K562 (cell line): ENCODE results near the gene DVL3. TPM values are rescaled to one million over a fixed set of nuclear protein-coding genes. Genes with fewer than 3 reads are reported as not detected.

Experiments
- DACH1 ChIP-seq: fragments of 450-650 bp; IDR thresholded peaks from 2 replicates; pipeline ENCODE4 v1.6.1; 2018; ENCODE audit not compliant: partially characterized antibody
- NFRKB ChIP-seq: fragments of 450-650 bp; IDR thresholded peaks from 2 replicates; pipeline ENCODE4 v1.6.1; 2016; ENCODE audit warnings: low read depth
- SNIP1 ChIP-seq: fragments of 450-650 bp; IDR thresholded peaks from 2 replicates; pipeline ENCODE4 v1.7.1; 2017; ENCODE audit warnings: low read depth, mild to moderate bottlenecking
- polyA plus RNA-seq, 8 experiments: library from polyadenylated mRNA; depleted of rRNA in 4 of 8; stranded (reverse) in 5 of 8; unstranded in 3 of 8; fragments of >200 nt; fragmentation: Nextera tagmentation in 2 of 8; fragmentation: Illumina TruSeq in 1 of 8; extraction: Ambion mirVana in 2 of 8; extraction: Trizol in 1 of 8; gene quantifications; 2 replicates each; pipeline versions ENCODE4 v1.2.1 to v1.2.3, GENCODE V29; 2011 to 2014; ENCODE audit warnings: inconsistent platforms in 1 of 8, missing spikeins in 1 of 8
- total RNA-seq, 7 experiments: library from RNA; depleted of rRNA in 6 of 7; stranded (reverse); fragments of >200 nt in 6 of 7; fragmentation: Illumina TruSeq in 2 of 7; extraction: Trizol in 2 of 7; gene quantifications; 2 replicates each; pipeline versions ENCODE4 v1.2.1 to v1.2.3, GENCODE V29; 2011 to 2021; ENCODE audit warnings: low replicate concordance in 1 of 7
- TF ChIP-seq, protein P1 (sequence below): fragments of 450-650 bp; IDR thresholded peaks from 2 replicates; pipeline ENCODE4 v1.6.1; 2014; ENCODE audit warnings: low read depth, mild to moderate bottlenecking, moderate library complexity, borderline replicate concordance
- TF ChIP-seq, protein P2 (sequence below): IDR thresholded peaks from 3 replicates; pipeline ENCODE4 v1.6.1; 2011; ENCODE audit warnings: borderline replicate concordance, mild to moderate bottlenecking; ENCODE audit not compliant: insufficient read length, insufficient read depth
- TF ChIP-seq, protein P3 (sequence below): fragments of 450-650 bp; IDR thresholded peaks from 2 replicates; pipeline ENCODE4 v1.6.1; 2016; ENCODE audit warnings: low read depth, mild to moderate bottlenecking, moderate library complexity
- TF ChIP-seq, protein P4 (sequence below): fragments of 450-650 bp; formaldehyde crosslinking; conservative IDR thresholded peaks from 2 replicates; pipeline ENCODE4 v1.4.0; 2022; ENCODE audit warnings: mild to moderate bottlenecking, missing genetic modification characterization

Gene DVL3
- total and polyA plus RNA-seq, 9 of the 15 experiments (the other 6 are each of a cell fraction or from before 2014, with no cell fraction given): 3.1 to 57.9 (median 20.1) TPM

DNA sequence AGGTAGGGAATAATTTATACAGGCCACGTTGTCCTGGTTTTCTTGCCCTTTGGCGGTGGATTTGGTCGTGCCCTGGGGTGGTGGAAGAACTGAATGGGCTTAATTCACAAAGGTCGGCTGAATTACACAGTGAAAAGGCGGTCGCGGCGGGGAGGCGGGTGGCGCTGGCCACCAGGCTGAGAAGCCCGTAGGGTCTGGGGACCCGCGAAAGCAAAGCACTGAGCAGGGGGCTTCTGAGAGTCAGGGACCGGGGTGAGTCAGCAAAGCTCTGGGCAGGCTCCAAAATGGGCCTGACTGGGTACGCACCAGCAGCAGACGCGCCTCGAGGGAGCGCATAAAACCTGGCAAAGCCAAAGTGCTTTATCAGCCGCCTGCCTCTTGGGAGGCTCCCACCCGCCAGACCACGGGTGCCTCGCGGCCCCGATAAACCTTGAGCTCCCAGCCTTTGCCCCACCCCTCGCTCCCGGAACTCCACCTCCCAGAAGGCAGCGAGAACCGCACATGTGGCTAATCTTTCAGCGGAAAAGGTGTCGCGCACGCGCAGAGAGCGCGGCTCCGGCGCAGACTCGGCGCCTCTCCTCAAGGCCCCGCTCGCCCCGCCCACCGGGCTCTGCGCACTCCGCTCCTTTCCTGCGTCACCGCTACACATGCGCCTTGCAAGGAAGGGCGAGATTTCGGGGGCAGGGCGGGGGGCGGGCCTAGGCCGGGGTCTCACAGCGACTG, 30.4 kb downstream of the DVL3 start (continued):
- TF ChIP-seq, protein P1, sequence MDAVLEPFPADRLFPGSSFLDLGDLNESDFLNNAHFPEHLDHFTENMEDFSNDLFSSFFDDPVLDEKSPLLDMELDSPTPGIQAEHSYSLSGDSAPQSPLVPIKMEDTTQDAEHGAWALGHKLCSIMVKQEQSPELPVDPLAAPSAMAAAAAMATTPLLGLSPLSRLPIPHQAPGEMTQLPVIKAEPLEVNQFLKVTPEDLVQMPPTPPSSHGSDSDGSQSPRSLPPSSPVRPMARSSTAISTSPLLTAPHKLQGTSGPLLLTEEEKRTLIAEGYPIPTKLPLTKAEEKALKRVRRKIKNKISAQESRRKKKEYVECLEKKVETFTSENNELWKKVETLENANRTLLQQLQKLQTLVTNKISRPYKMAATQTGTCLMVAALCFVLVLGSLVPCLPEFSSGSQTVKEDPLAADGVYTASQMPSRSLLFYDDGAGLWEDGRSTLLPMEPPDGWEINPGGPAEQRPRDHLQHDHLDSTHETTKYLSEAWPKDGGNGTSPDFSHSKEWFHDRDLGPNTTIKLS: peak; percentile 85
- no peak for TF ChIP-seq NFRKB
- TF ChIP-seq DACH1: peak; percentile 46
- TF ChIP-seq, protein P2, sequence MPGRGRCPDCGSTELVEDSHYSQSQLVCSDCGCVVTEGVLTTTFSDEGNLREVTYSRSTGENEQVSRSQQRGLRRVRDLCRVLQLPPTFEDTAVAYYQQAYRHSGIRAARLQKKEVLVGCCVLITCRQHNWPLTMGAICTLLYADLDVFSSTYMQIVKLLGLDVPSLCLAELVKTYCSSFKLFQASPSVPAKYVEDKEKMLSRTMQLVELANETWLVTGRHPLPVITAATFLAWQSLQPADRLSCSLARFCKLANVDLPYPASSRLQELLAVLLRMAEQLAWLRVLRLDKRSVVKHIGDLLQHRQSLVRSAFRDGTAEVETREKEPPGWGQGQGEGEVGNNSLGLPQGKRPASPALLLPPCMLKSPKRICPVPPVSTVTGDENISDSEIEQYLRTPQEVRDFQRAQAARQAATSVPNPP: no peak
- TF ChIP-seq, protein P3, sequence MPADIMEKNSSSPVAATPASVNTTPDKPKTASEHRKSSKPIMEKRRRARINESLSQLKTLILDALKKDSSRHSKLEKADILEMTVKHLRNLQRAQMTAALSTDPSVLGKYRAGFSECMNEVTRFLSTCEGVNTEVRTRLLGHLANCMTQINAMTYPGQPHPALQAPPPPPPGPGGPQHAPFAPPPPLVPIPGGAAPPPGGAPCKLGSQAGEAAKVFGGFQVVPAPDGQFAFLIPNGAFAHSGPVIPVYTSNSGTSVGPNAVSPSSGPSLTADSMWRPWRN: no peak
- TF ChIP-seq, protein P4, sequence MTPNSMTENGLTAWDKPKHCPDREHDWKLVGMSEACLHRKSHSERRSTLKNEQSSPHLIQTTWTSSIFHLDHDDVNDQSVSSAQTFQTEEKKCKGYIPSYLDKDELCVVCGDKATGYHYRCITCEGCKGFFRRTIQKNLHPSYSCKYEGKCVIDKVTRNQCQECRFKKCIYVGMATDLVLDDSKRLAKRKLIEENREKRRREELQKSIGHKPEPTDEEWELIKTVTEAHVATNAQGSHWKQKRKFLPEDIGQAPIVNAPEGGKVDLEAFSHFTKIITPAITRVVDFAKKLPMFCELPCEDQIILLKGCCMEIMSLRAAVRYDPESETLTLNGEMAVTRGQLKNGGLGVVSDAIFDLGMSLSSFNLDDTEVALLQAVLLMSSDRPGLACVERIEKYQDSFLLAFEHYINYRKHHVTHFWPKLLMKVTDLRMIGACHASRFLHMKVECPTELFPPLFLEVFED (CRISPR knock-in tag): peak; percentile 44; the same call in 1 of the 2 replicates
- TF ChIP-seq SNIP1: no peak
- TF ChIP-seq, all 486 proteins: peak for 161
